HG03521 (cell line): ENCODE data around the gene MXRA8.

Source experiments
- ATAC-seq: cut with Tn5 transposase; IDR thresholded peaks from one replicate; pipeline ENCODE4 v1.9.1; 2021; ENCODE audit warnings: mild to moderate bottlenecking, moderate library complexity; ENCODE audit not compliant: unreplicated experiment

The MXRA8 gene

GRCh38 chr1:1309251-1310108 is 48.9 kb downstream of the MXRA8 start:
- no peak for ATAC-seq

GRCh38 chr1:1308756-1309250 is 49.6 kb downstream of the MXRA8 start:
- no peak for ATAC-seq

- peak; percentile 64 for ATAC-seq
Measured at GRCh38 chr1:1307923-1308755, 50.2 kb downstream of the MXRA8 start, which contains the start of the genes ACAP3 and PUSL1. TSS of gene ACAP3 (minus strand) at chr1:1307930. CDS start at chr1:1307815, 115 bp downstream. TSS of gene PUSL1 (plus strand) at chr1:1308597. CDS start at chr1:1308644, 47 bp downstream.

GRCh38 chr1:1307261-1307922 is 51.0 kb downstream of the MXRA8 start:
- peak; percentile 2 for ATAC-seq

- ATAC-seq = no peak
Measured at GRCh38 chr1:1306661-1307260, 51.6 kb downstream of the MXRA8 start.

GRCh38 chr1:1306070-1306660 is 52.2 kb downstream of the MXRA8 start:
- ATAC-seq = no peak

GRCh38 chr1:1305300-1306069 is 52.9 kb downstream of the MXRA8 start:
- no peak for ATAC-seq

- no peak for ATAC-seq
Measured at GRCh38 chr1:1304331-1305299, 53.7 kb downstream of the MXRA8 start.

- no peak for ATAC-seq
Measured at GRCh38 chr1:1303736-1304135, 54.6 kb downstream of the MXRA8 start.

GRCh38 chr1:1302951-1303509 is 55.3 kb downstream of the MXRA8 start:
- ATAC-seq = no peak
